DMS153 treated with DMSO at 0.1 percent for 48 hours (cell line): ENCODE results near the gene NFKBIL1.
"Not testable (repeated sequence)": the region's sequence is repeated elsewhere in the genome, so short reads cannot be mapped to it uniquely, and the experiment has no call there.

ENCODE experiments used
- DNase-seq: peaks from one replicate; lab custom pipeline; 2025; ENCODE audit not compliant: unreplicated experiment; lab: John Stamatoyannopoulos, UW

Gene NFKBIL1

GRCh38 chr6:31546958-31547726 lies at the start of gene NFKBIL1:
TSS of gene NFKBIL1 (plus strand) at chr6:31547608. CDS start at chr6:31547695, 87 bp downstream.
- DNase-seq, result peak; percentile 95

DNA sequence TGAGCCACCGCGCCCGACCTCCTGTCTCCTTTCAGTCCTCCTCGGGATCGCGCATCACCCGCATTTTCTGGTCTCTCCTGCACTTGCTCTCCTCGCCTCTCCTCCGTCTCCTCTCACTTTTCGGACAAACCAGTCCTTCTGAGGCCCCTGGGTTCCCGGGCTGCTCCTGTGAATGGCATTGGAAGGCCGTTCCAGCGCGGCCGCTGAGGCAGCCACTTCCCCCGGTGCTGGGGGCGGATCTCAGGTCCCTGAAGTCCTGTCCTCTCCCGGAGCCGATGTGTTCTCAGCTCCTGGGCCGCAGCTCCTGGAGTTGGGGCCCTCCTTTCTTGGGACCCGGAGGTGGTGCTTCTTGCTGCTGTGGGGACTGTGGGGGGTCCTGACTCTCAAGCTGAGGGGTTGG lies 48.7 kb upstream of the NFKBIL1 start:
- DNase-seq, result no peak

DNA sequence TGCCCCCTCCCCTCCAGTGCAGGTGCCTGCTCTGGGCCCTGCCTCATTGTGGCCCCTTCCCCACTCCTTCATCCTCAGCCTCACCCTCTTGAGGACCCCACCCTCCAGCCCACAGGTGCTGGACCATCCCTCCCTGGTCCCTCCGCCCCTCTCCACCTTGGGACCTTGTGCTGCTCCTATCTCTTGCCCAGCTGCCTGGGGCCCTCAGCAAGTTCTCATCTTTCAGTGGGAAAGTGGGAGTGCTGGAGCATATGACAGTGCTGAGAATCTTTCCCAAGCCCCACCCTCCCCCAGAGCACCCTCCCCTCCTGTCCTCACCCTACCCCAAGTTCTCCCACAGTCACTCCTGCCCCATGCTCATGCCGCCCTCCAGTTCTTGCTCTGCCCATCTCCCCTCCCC lies 47.8 kb upstream of the NFKBIL1 start:
- DNase-seq, result not testable (repeated sequence)

GRCh38 chr6:31502586-31502985 lies 44.8 kb upstream of the NFKBIL1 start:
- no peak for DNase-seq

- DNase-seq, result not testable (repeated sequence)
These were observed 38.4 kb upstream of the NFKBIL1 start for GRCh38 chr6:31509036-31509435.

DNA sequence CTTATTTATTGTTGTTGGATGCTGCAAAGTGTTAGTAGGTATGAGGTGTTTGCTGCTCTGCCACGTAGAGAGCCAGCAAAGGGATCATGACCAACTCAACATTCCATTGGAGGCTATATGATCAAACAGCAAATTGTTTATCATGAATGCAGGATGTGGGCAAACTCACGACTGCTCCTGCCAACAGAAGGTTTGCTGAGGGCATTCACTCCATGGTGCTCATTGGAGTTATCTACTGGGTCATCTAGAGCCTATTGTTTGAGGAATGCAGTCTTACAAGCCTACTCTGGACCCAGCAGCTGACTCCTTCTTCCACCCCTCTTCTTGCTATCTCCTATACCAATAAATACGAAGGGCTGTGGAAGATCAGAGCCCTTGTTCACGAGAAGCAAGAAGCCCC lies 37.4 kb upstream of the NFKBIL1 start:
- no peak for DNase-seq

- no peak for DNase-seq
These were observed 33.8 kb upstream of the NFKBIL1 start for GRCh38 chr6:31513456-31514165.

GRCh38 chr6:31521835-31522234 lies 25.6 kb upstream of the NFKBIL1 start:
- DNase-seq, result no peak

- no peak for DNase-seq
These were observed 21.9 kb upstream of the NFKBIL1 start for GRCh38 chr6:31525553-31525931.

- DNase-seq, result no peak
These were observed 21.3 kb upstream of the NFKBIL1 start for GRCh38 chr6:31525932-31526591.

- no peak for DNase-seq
These were observed 19.1 kb upstream of the NFKBIL1 start for GRCh38 chr6:31528307-31528777.

GRCh38 chr6:31528821-31529328 lies 18.5 kb upstream of the NFKBIL1 start, which contains the start of gene MCCD1:
TSS of gene MCCD1 (plus strand) at chr6:31528962. CDS start at chr6:31529015, 53 bp downstream.
- DNase-seq, result no peak

- no peak for DNase-seq
These were observed 17.9 kb upstream of the NFKBIL1 start for GRCh38 chr6:31529329-31530150.

- no peak for DNase-seq
These were observed 16.7 kb upstream of the NFKBIL1 start for GRCh38 chr6:31530659-31531058.

GRCh38 chr6:31531162-31531561 lies 16.2 kb upstream of the NFKBIL1 start:
- no peak for DNase-seq

- DNase-seq, result no peak
These were observed 15.4 kb upstream of the NFKBIL1 start for GRCh38 chr6:31531771-31532643.

DNA sequence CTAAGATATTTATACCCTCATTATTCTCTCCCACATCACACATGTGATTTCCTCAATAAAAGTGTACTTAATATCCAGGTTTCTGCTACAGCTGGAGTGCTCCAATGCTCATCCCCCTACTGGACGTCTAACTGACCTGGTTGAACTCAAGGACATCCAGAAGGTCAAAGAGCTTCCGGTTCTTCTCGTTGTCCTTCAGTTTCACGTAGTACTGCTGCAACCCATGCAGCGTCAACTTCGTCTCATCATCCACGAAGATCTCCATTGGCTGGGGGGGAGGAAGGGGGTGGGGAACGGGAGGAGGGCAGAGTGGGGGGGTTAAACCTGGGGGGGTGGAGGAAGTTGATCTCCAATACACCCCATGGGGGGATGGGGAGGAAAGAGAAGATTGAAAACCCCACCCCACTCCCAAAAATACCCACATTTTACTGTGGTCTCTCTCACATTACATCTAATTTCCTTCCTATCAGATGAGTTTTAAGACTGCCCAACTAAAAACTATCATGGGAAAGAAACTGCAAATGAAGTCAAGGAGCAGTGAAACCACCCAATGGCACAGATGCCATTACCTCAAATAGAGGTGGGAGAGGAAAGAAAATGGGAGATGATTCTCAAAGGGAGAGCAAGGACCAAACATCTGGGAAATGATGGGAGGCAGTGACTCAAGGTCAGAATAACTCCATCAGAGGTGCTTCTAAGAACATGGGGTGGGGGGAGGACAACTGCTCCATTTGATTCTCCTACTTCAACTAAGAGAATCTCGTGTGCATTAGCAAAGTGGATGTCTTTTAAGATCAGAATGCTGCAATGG lies 14.6 kb upstream of the NFKBIL1 start:
- DNase-seq, result no peak

DNA sequence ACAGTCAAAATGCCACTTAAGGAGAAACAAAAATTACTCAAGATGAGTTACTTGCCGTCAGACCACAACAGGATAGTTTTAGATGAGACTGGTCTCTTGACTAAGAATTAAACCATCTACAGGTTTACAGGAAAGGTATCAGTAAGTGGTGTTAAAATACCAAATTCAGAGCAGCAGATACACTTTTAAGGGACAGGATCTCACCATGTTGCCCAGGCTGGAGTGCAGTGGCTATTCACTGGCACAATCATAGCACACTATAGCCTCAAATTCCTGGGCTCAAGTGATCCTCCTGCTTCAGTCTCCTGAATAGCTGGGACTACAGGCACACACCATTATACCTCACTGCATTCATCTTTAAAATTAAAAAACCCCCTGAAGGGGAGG lies 14.0 kb upstream of the NFKBIL1 start:
- DNase-seq, result no peak

DNA sequence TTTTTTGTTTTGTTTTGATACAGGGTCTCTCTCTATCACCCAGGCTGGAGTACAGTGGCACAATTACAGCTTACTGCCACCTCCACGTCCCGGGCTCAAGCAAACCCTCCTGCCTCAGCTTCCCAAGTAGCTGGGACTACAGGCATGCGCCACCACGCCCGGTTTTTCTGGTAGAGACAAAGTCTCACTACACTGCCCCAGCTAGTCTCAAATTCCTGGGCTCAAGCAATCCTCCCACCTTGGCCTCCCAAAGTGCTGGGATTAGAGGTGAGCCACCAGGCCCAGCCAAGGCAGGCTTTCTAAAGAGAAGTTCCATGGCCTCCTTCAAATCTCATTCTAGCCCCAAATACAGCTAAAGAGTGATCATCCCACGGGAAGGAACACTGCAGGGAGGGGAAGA lies 13.4 kb upstream of the NFKBIL1 start:
- no peak for DNase-seq
